Loucy (cell line): ENCODE measurements around the gene PCBP3.
"Not testable (repeated sequence)": the region's sequence is repeated elsewhere in the genome, so short reads cannot be mapped to it uniquely, and the experiment has no call there.

Experiments used
- H2AFZ ChIP-seq: fragments of 200-600 bp; sonication (generic); 2 replicates; pipeline ENCODE4 v1.6.0; 2016; ENCODE audit warnings: antibody characterized with exemption, mild to moderate bottlenecking, low read length, moderate library complexity
- H3F3A ChIP-seq: fragments of 200-600 bp; 2 replicates; pipeline ENCODE4 v1.6.0; 2016; ENCODE audit warnings: antibody characterized with exemption, low read depth, mild to moderate bottlenecking
- H3K27me3 ChIP-seq: fragments of 200-600 bp; sonication (generic); 2 replicates; pipeline ENCODE4 v1.6.1; 2014; ENCODE audit warnings: low read length, mild to moderate bottlenecking; ENCODE audit not compliant: insufficient read depth, poor library complexity, severe bottlenecking
- H3K36me3 ChIP-seq: fragments of 200-600 bp; sonication (generic); 2 replicates; pipeline ENCODE4 v1.6.1; 2016; ENCODE audit warnings: low read length; ENCODE audit not compliant: insufficient read depth
- H3K4me1 ChIP-seq: fragments of 200-600 bp; sonication (generic); 2 replicates; pipeline ENCODE4 v1.5.1; 2014; ENCODE audit warnings: low read length, mild to moderate bottlenecking; ENCODE audit not compliant: insufficient read depth, poor library complexity, severe bottlenecking
- H3K4me2 ChIP-seq: fragments of 200-600 bp; sonication (generic); 2 replicates; pipeline ENCODE4 v1.6.0; 2014; ENCODE audit warnings: antibody characterized with exemption, low read length, low read depth, mild to moderate bottlenecking; ENCODE audit not compliant: poor library complexity, severe bottlenecking
- H3K4me3 ChIP-seq: fragments of 200-600 bp; sonication (generic); 2 replicates; pipeline ENCODE4 v1.5.1; 2014; ENCODE audit warnings: low read length, mild to moderate bottlenecking, mixed read lengths; ENCODE audit not compliant: poor library complexity, severe bottlenecking
- H3K79me2 ChIP-seq: fragments of 200-600 bp; sonication (generic); 2 replicates; pipeline ENCODE4 v1.6.1; 2014; ENCODE audit warnings: low read length; ENCODE audit not compliant: insufficient read depth
- H3K9ac ChIP-seq: fragments of 200-600 bp; sonication (generic); 2 replicates; pipeline ENCODE4 v1.6.0; 2014; ENCODE audit warnings: mild to moderate bottlenecking, low read depth, low read length, moderate library complexity; ENCODE audit not compliant: poor library complexity, severe bottlenecking
- H3K9me2 ChIP-seq: fragments of 200-600 bp; sonication (generic); replicated peaks from 2 replicates; pipeline ENCODE4 v1.6.1; 2016; ENCODE audit warnings: low read depth, low read length, mixed read lengths
- H3K9me3 ChIP-seq: fragments of 200-600 bp; sonication (generic); 2 replicates; pipeline ENCODE4 v1.6.1; 2014; ENCODE audit warnings: mild to moderate bottlenecking, antibody characterized with exemption, low read length, low read depth; ENCODE audit not compliant: insufficient read depth
- H4K20me1 ChIP-seq: fragments of 200-600 bp; sonication (generic); 2 replicates; pipeline ENCODE4 v1.6.0; 2014; ENCODE audit warnings: antibody characterized with exemption, low read length, mild to moderate bottlenecking; ENCODE audit not compliant: insufficient read depth, poor library complexity, severe bottlenecking
- CTCF ChIP-seq: fragments of 200-600 bp; sonication (generic); conservative IDR thresholded peaks from 2 replicates; pipeline ENCODE4 v1.5.1; 2014; ENCODE audit warnings: mild to moderate bottlenecking, antibody characterized with exemption, low read length
- EZH2phosphoT487 ChIP-seq: fragments of 200-600 bp; IDR thresholded peaks from 2 replicates; pipeline ENCODE4 v1.6.1; 2018; ENCODE audit warnings: antibody characterized with exemption, mild to moderate bottlenecking, moderate library complexity, borderline replicate concordance

PCBP3 gene

GRCh38 chr21:45959182-45959581 is 315.7 kb downstream of the PCBP3 start:
- Histone ChIP-seq H3K9ac (no peak overlapping the region), H4K20me1 (no peaks in the 10 kb centered on the region), H3K27me3 (no peaks in the 10 kb centered on the region), H3K4me2 (no peak overlapping the region), H3K79me2 (no peaks in the 10 kb centered on the region), H3K9me2 (no peaks in the 10 kb centered on the region), H3K9me3 (peaks cover 6% of the 10 kb centered on the region; the same call in 1 of the 2 replicates), H3F3A (no peaks in the 10 kb centered on the region), H2AFZ (no peak overlapping the region), H3K4me3 (no peak overlapping the region), H3K4me1 (no peaks in the 10 kb centered on the region), H3K36me3 (no peaks in the 10 kb centered on the region)
- TF ChIP-seq CTCF (no peak), EZH2phosphoT487 (no peak)

GRCh38 chr21:45959779-45960390 is 316.4 kb downstream of the PCBP3 start:
- H3K4me2 ChIP-seq: no peak overlapping the region
- TF ChIP-seq CTCF (no peak), EZH2phosphoT487 (no peak)
- H3K27me3 ChIP-seq: no peaks in the 10 kb centered on the region

GRCh38 chr21:45961408-45961807 is 317.9 kb downstream of the PCBP3 start:
- not testable (repeated sequence) for H3K27me3 ChIP-seq, H3K4me1 ChIP-seq, H2AFZ ChIP-seq, H3K9me2 ChIP-seq, H3F3A ChIP-seq, H3K9ac ChIP-seq, H4K20me1 ChIP-seq, H3K79me2 ChIP-seq, H3K36me3 ChIP-seq, H3K4me3 ChIP-seq, H3K4me2 ChIP-seq
- peaks cover 10% of the 10 kb centered on the region; the same call in 1 of the 2 replicates for H3K9me3 ChIP-seq

More at GRCh38 chr21:45959779-45960390, 316.4 kb downstream of the PCBP3 start:
- Histone ChIP-seq H4K20me1 (no peaks in the 10 kb centered on the region), H3K4me3 (no peak overlapping the region), H2AFZ (no peak overlapping the region), H3K9ac (no peak overlapping the region), H3K4me1 (no peaks in the 10 kb centered on the region), H3K79me2 (no peaks in the 10 kb centered on the region), H3K36me3 (no peaks in the 10 kb centered on the region), H3F3A (no peaks in the 10 kb centered on the region), H3K9me2 (no peaks in the 10 kb centered on the region), H3K9me3 (peaks cover 8% of the 10 kb centered on the region; the same call in 1 of the 2 replicates)
